Kidney epithelial cell (primary cell): Measurements from ENCODE around the gene CD48. TPM values are rescaled to one million over a fixed set of nuclear protein-coding genes. Genes with fewer than 3 reads are reported as not detected.
"Not testable (repeated sequence)": the region's sequence is repeated elsewhere in the genome, so short reads cannot be mapped to it uniquely, and the experiment has no call there.

ENCODE experiments used
- DNase-seq: peaks from one replicate; pipeline ENCODE4 v3.0.0-alpha.2; 2010; ENCODE audit warnings: low read depth
- H3K27me3 ChIP-seq: 2 replicates; pipeline ENCODE4 v1.6.0; 2011; ENCODE audit warnings: low read length; ENCODE audit not compliant: control insufficient read depth, insufficient read depth
- H3K36me3 ChIP-seq: 2 replicates; pipeline ENCODE4 v1.5.1; 2011; ENCODE audit warnings: low read length; ENCODE audit not compliant: control insufficient read depth, insufficient read depth
- H3K4me3 ChIP-seq: 2 replicates; pipeline ENCODE4 v1.5.1; 2011; ENCODE audit warnings: low read depth, mild to moderate bottlenecking, control low read depth, low read length
- total RNA-seq: library from RNA; depleted of rRNA; stranded (reverse); fragments of >200 nt; gene quantifications from 2 replicates; pipeline ENCODE4 v1.2.3, GENCODE V29; 2015
- TF ChIP-seq, protein P1 (sequence below): IDR thresholded peaks from 2 replicates; pipeline ENCODE4 v1.5.1; 2011; ENCODE audit warnings: mild to moderate bottlenecking, moderate library complexity, low read length, control low read depth, inconsistent platforms; ENCODE audit not compliant: insufficient read depth, poor library complexity, severe bottlenecking

Gene CD48
- total RNA-seq, 1 donor from 2014 or later = not detected

DNA sequence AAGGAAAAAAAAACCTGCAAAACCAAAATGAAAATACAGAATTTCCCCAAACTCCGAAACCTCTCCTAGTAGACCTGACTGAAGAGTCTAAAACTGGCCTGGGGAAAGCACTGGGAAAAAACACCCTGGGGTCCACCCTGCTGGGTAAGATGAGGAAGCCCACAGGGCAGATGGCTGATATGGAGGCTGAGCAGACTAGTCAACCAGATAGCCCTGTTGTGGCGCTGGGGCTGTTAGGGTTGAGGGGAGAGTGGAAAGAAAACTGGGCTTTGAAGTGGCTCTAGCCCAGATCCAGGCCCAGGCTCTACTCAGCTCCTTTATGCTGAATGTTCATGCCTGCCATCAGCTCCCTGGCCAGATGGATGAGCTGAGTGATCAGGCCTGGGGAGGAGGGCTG, 58.0 kb downstream of the CD48 start:
- no peak for DNase-seq
- TF ChIP-seq, protein P1, sequence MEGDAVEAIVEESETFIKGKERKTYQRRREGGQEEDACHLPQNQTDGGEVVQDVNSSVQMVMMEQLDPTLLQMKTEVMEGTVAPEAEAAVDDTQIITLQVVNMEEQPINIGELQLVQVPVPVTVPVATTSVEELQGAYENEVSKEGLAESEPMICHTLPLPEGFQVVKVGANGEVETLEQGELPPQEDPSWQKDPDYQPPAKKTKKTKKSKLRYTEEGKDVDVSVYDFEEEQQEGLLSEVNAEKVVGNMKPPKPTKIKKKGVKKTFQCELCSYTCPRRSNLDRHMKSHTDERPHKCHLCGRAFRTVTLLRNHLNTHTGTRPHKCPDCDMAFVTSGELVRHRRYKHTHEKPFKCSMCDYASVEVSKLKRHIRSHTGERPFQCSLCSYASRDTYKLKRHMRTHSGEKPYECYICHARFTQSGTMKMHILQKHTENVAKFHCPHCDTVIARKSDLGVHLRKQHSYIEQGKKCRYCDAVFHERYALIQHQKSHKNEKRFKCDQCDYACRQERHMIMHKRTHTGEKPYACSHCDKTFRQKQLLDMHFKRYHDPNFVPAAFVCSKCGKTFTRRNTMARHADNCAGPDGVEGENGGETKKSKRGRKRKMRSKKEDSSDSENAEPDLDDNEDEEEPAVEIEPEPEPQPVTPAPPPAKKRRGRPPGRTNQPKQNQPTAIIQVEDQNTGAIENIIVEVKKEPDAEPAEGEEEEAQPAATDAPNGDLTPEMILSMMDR = no peak
- H3K4me3 ChIP-seq = no peak overlapping the region
- no peaks in the 10 kb centered on the region for H3K36me3 ChIP-seq
- no peaks in the 10 kb centered on the region for H3K27me3 ChIP-seq

DNA sequence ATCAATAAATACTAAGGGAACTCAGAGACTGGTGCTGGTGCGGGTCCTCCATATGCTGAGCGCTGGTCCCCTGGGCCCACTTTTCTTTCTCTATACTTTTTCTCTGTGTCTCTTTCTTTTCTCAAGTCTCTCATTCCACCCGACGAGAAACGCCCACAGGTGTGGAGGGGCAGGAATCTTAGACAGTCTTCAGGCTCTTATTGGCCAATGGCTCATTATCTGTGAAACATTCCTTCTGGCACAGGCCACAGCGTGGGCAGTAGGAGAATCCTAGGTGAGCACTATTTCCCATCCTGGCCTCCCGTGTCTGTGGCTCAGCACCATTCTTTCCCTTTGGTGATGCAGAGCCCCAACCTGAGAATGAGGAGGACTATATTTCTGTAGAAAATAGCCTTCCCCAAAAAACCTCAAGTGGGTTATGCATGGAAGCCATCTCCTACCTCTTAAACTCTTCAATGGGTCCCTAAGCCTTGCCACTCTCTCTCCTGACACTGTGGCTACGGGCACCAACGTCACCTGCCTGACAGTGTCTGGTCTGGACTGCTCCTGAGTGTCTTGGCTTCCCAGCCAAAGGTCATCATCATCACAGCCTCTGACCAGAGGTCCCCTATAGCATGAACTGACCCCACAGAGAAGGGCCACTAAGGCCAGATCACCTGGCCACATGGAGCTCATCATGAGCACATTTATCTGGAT, 58.5 kb downstream of the CD48 start:
- TF ChIP-seq, protein P1 = no peak
- DNase-seq = no peak
- Histone ChIP-seq H3K4me3 (no peak overlapping the region), H3K27me3 (no peaks in the 10 kb centered on the region), H3K36me3 (no peaks in the 10 kb centered on the region)

DNA sequence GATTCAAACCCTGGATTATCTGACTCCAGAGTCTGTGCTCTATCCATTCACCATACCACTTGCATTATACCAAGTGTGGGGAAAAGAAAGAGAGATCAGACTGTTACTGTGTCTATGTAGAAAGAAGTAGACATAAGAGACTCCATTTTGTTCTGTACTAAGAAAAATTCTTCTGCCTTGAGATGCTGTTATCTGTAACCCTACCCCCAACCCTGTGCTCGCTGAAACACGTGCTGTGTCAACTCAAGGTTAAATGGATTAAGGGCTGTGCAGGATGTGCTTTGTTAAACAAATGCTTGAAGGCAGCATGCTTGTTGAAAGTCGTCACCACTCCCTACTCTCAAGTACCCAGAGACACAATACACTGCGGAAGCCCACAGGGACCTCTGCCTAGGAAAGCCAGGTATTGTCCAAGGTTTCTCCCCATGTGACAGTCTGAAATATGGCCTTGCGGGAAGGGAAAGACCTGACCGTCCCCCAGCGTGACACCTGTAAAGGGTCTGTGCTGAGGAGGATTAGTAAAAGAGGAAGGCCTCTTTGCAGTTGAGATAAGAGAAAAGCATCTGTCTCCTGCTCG, 59.5 kb downstream of the CD48 start:
- H3K4me3 ChIP-seq, H3K36me3 ChIP-seq, H3K27me3 ChIP-seq, DNase-seq: not testable (repeated sequence)

DNA sequence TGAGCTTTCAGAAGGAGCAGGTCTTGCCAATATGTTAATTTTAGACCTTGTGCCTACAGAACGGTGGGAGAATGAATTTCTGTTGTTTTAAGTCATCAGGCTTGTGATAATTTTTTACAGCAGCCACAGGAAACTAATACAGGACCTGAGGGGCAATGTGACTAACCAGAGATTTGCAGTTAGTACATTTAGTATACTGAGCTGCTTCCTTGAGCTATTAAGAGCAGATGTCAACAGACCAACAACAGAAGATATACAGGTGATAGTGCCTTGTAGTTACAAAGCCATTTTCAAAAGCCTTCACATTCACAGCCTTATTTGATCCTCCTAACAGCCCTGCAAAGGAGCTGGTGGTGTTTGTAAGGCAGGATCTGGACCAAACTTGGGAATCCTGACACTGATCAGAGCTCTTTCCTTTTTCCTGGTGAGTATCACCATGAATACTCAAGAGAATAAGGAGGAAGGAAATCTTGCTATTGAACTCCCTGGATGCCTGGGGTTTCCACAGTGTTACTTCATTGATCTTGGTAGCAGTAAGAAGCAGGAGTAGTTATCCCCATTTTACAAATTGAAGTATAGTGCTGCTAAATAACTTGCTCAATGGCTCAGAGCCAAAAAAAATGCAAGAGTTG, 60.1 kb downstream of the CD48 start:
- TF ChIP-seq, protein P1 = no peak
- Histone ChIP-seq H3K36me3 (no peaks in the 10 kb centered on the region), H3K4me3 (no peak overlapping the region), H3K27me3 (no peaks in the 10 kb centered on the region)
- DNase-seq = no peak

DNA sequence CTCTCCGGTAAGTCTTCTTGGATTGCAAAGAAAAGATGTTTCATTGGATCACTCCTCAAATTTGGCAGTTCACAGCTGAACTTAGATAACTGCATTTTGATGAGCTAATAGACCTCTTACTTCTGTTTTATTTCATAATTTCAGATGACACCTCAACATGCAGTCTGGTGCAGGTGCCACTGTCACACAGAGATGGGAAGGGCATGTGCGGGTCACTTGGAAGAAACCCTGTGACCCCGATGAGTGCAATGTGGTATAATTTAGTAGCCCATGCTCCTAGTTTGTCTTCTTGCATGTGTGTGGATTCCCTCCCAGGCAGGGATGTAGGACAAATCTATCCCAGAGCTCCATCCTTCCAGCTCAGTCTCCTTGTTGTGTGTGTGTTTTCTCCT, 64.3 kb downstream of the CD48 start:
- no peaks in the 10 kb centered on the region for H3K36me3 ChIP-seq
- TF ChIP-seq, protein P1 = no peak
- no peaks in the 10 kb centered on the region for H3K27me3 ChIP-seq
- H3K4me3 ChIP-seq = no peak overlapping the region
- no peak for DNase-seq

DNA sequence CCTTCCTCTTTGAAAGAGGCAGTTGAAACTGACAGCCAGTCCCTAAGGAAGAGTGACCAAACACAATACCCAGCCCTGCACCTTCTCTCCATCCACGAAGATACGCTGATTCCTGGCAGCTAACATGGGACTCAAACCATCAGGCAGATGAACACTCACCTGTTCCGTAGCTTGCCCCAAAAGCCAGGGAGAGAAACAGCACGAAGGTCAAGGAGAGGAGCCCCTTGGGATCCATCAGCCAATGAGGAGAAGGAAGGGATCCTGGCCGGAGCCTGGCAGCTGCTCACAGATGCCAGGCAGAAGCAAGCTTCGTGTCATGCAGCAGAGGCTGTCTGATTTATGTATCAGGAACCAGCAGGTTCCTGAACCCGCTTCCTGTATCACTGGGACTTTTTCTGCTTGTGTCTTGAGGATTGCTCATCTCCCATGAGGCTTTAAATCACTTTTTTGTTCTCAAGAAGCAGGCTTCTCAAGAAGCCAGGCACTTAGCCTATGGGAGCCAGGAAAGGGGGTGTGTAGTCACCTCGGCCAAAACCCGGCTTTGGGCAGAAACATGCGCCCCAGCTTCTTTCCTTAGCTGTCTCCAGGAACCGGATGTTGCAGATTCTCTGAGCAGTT, 64.8 kb downstream of the CD48 start, which contains the start of gene SLAMF1:
Gene SLAMF1 (minus strand): TSS at position 334 of the 618 bp plus-strand sequence. CDS start 99 bp downstream, at position 235.
- Histone ChIP-seq H3K4me3 (no peak within 1 kb of the TSS), H3K27me3 (no peaks in the 10 kb centered on the region), H3K36me3 (no peaks in the 10 kb centered on the region)
- no peak for DNase-seq
- TF ChIP-seq, protein P1 = no peak
